ENCODE data around the gene GPR78.
"Not testable (repeated sequence)": the region's sequence is repeated elsewhere in the genome, so short reads cannot be mapped to it uniquely, and the experiment has no call there.

The GPR78 gene

DNA sequence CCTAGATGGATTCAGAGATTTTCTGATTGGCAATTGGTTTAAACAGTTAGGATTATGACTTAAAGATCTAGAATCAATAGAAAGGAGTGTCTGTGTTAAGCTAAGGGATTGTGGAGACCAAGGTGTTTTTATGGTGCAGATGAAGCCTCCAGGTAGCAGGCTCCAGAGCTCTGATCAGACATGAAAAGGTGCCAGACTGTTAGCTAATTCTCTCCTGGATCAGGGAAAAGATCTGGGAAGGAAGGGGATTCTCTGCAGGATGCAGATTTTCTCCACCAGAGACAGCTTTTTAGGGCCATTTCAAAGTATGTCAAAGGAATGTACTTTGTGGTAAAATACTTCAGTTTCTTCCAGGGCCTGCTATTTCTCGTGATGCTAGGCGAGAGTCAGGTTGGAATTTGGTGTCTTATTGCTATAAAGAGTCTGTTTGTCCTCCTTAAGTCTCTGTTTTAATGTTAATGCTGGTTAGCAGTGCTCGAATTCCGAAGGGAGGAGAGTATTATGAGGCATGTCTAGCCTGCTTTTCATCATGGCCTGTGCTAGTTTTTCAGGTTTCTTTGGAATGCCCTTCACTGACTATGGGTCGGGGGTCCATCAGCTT, 12.0 kb upstream of the GPR78 start:
- no peak for DNase-seq

DNA sequence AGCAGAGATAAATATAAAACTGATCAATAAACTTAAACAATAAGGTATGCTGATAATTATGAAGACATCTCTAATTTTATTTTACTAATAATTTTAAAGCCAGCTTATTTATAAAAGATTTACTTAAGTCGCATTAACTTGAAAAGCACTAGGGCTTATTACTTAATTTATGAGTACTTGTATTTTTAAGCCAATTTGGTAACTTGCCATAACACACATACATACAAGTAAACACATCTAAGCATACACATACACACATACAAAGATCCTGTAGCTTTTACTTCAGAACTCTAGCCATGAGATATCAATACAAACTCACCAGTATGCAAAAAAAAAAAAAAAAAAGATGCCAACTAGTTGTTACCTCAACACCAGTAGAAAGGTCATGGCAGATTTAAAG, 10.0 kb upstream of the GPR78 start:
- no peak for DNase-seq

DNA sequence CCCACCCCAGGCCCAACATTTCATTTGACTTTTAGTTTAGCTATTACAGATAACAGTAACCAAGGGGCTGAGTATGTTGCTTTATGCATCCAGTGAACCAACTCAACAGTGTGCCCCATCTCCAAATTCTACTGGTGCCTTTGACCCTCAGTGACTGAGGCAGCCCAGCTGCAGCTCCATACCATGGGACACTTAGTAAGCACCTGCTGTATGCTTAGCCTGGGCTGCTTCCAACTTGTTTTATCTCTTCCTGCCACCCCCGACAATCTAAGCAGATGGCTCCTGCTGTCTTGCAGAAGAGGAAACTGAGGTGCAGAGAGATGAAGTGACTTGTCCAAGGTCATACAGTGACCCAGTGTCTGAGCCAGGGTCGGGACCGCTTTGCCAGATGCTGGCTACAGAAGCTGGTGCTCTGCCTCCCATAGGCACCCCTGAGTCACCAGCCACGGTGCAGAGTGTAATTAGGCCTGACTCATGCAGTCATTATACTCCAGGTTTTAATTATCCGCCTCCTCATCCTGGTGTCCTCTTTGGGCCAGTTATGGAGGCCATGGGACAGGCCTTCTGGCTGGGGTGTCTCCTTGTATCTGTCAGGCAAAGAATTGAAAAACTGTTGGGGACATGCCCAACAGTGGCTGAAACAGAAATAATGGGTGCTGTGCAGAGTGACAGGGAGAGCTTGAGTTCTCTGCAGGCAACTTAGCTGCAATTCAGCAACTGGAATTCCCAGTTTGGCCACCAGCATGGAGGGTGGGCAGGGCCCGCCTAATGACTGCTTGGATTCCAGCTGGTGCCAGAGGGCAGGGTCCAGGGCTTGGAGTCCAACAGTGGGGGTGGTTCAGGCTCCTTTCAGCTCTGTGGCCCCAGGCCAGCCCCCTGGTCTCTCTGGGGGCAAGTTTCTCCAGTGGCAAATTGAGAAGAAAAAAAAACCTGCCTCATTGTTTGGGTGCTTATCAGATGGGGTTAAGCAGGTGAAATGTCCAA, 8.2 kb upstream of the GPR78 start:
- no peak for DNase-seq

DNA sequence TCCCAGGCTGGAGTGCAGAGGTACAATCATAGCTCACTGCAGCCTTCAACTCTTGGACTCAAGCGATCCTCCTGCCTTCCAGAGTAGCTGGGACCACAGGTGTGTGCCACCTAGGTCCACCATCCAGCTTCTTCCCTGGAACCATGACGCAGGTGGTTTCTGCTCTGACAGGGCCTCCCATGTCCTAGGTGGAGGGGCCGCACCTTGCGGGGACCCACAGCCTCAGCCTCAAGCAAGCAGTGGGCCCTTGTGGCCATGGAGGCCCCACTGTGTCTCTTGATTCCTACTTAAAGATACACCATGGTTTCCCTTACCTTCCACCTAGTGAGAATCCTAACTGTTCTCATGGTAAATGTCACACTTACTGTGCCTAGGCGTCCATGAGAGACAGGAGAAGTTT, 6.9 kb upstream of the GPR78 start:
- DNase-seq, result no peak

DNA sequence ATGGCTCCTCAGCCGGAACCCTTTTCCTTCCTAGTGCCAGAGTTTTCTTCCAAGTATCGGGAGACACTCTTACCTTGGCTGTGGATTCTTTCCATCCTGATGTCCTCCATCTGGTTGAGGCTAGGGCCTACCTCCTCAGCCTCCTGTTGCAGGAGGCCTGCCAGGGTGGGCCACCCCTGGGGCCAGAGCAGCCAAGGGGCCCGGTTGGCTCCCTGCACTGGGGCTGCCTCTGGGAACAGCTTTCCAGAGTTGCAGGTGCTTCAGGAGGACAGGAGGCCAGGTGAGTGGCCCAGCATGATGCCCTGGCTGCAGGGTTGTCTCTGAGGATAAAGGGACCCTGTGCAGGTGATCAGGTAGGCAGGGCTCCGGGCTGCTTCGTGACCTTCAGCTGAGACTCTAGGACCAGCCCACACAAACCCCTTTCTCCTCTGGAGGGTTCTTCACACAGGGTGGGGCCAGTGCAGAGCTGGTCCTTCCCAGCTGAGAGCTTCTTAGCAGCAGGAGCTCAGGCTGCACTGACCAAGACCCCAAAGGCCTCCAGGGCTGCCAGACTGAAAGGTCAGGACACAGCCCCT, 5.3 kb upstream of the GPR78 start:
- no peak for DNase-seq

DNA sequence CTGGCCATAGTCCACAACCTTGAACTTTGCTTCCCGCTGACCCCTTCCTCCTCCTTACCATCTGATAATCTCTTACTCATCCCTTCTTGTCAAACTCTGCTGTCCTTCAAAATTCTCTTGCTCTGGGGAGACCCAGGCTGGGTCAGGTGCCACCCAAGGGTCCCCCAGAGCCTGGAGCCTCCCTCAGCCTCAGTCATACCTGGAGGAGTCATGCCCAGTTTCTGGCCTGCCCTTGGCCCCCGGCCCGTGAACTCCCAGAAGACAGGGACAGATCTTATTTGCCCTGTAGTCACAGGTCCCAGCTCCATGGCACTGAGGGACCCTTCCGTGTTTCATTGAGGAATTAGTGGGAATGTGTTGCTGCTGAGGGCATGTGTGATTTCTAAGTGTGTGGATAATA, 4.7 kb upstream of the GPR78 start:
- no peak for DNase-seq

DNA sequence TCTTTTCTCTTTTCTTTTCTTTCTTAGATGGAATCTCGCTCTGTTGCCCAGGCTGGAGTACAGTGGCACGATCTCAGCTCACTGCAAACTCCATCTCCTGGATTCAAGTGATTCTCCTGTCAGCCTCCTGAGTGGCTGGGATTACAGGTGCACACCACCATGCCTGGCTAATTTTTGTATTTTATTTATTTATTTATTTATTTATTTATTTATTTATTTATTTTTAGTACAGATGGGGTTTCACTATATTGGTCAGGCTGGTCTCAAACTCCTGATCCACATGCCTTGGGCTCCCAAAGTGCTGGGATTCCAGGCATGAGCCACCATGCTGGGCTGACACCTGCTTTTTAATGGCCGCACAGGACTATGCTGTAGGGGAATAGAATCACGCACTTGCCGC, 3.6 kb upstream of the GPR78 start:
- not testable (repeated sequence) for DNase-seq

DNA sequence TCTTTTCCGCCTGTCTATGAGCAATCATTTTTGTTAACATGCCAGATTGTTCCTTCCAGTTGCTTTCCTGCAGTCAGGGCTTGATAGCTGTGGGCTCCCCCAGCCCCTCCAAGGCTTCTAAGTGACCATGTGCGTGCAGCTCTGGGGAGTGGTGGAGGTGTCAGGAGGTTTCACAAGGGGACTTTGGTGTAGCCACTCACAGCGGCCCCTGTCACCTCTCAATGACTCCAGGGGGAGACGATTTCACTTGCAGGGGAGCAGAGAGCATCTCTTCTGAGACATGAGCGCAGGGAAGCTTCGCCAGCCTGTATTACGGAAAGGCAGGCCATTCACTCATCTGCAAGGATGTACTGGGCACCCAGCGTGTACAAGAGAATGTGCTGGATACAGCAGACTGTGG, 3.1 kb upstream of the GPR78 start:
- DNase-seq, result no peak

DNA sequence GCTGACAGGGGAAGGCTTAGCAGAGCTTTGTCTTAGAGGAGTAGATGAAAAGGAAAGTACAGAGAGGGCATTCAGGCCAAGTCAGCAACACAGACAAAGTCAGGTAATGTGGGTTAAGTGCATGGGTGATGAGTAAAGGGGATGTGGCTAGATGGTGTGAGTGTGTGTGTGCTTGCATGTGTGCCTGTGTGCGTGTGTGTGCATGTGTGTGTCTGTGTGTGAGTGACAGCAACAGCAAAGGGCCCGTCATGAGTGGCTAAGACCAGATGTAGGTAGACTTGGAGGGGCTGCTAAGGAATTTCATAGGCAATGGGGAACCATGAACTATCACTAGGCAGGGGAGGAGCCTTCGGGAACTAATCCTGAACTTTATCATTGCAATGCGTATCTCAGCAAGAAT, 2.2 kb upstream of the GPR78 start:
- no peak for DNase-seq

DNA sequence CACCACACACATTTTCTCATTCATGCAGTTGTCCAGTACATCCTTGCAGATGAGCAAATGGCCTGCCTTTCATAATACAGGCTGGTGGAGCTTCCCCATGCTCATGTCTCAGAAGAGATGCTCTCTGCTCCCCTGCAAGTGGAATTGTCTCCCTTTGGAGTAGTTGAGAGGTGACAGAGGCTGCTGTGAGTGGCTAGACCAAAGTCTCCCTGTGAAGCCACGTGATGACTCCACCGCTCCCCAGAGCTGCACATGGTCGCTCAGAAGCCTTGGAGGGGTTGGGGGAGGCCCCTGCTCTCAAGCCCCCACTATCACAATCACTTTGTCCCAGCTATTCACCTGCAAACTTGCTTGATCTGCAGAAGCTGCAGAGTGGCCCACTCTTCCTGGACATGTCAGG, 1.5 kb upstream of the GPR78 start:
- no peak for DNase-seq

DNA sequence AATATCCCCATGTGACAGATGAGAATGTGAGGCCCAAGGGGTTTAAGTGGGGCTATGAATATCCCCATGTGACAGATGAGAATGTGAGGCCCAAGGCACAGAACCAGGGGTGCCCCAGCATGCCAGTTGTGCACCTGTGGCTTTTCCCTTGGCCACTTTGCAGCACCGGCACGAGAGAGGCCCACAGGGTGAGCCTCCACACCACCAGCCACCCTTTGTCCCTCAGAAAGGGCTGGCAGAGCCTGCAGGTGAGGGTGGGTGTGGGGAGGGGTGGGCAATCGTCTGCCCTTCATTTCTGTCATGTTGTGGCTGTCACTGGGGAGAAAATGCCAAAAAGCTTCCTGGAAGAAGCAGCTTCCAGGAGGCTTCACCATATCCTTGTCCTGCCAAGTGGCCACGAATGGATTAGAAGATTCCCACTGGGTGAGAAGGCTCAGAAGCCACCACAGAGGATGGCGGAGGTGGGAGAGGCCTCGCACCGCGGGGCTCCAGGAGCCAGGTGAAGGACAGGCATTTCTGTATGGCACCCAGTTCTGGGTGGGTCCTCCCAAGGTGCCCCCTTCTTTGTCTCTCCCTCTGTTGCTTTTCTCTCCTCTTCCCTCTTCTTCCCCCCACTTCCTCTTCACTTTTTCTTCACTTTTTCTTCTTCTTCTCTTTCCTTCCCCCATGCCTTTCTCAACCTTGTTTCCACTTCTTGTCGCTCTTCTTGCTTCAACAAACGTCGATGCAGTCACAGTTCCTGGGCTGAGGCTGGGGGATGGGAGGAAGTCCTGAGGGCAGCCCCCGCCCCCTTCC, 469 bp upstream of the GPR78 start:
- no peak for DNase-seq

DNA sequence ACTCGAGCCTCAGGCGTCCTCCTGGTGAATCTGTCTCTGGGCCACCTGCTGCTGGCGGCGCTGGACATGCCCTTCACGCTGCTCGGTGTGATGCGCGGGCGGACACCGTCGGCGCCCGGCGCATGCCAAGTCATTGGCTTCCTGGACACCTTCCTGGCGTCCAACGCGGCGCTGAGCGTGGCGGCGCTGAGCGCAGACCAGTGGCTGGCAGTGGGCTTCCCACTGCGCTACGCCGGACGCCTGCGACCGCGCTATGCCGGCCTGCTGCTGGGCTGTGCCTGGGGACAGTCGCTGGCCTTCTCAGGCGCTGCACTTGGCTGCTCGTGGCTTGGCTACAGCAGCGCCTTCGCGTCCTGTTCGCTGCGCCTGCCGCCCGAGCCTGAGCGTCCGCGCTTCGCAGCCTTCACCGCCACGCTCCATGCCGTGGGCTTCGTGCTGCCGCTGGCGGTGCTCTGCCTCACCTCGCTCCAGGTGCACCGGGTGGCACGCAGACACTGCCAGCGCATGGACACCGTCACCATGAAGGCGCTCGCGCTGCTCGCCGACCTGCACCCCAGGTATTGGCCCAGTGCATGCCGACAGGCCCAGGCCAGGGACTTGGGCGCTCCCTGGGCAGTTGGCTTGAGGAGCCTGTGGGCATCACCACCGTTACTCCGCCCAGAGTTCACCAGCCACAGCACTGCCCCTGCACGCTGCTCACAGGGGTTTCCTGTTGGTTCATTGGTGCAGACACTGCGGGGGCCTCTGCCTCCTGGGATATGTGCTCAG, 1.1 kb downstream of the GPR78 start:
- DNase-seq, result no peak

DNA sequence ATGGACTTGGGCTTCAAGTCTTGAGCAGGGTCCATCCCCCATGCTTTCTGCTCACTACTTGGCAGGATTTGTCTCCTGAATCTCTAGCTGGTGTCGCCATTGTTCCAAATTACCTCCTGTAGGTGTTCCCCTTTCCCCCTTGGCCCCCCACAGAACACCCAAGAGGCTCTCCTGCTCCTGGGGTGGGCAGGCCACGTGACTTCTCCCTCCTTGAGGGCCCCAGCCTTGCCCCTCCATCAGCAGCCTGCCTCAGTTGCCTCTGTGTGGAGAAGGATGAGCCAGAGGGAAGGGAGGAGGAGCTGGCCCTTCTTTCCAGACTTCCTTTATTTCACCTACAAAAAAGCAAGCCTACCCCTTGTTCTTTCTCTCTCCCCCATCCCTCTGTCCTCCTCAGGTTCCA, 1.8 kb downstream of the GPR78 start:
- no peak for DNase-seq

DNA sequence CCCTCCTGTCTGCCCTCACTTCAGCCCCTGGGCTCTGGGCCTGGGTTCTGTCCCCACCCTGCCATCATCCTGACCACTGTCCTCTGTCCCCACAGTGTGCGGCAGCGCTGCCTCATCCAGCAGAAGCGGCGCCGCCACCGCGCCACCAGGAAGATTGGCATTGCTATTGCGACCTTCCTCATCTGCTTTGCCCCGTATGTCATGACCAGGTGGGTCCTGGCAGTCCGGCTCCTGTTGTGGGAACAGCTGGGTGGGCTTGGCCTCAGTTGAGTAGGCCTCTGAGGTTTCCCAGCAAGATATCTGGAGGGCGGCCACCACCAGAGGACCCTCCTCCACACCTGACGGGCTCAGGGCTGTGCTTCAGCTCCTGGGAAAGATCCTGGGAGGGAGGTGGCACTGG, 2.2 kb downstream of the GPR78 start:
- DNase-seq, result no peak

DNA sequence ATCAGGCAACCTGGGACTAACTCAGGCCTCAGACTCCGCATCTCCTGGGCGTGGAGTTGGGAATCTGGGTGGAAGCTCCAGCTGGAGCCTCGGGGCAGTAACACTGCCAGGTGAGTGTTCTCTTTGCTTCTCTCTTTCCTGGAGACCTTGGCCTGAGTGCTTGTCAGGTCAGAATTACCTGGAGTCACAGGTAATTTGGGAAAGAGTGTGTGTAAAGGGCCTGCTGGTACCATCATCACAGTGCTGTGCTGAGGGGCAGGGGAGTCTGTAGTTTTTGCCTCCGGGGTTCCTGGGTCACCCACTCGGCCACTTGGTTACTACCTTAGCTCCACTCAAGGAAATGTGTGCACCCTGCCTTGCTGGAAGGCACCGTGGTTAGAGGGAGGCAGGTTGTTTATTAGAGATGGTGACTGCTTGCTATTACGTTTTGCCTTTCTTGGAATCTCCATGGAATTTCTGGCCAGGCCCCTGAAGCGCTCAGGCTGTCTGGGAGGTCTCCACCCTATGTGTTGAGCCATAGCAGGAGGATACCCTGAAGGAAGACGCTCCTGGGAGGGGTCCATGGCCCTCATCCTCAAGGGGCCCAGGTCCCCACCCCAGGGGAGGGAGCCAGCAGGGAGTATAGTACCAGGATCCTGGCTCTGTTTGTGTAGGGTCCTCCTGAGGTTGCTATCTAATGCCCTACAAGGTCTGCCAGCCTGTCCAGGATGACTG, 2.9 kb downstream of the GPR78 start:
- no peak for DNase-seq

DNA sequence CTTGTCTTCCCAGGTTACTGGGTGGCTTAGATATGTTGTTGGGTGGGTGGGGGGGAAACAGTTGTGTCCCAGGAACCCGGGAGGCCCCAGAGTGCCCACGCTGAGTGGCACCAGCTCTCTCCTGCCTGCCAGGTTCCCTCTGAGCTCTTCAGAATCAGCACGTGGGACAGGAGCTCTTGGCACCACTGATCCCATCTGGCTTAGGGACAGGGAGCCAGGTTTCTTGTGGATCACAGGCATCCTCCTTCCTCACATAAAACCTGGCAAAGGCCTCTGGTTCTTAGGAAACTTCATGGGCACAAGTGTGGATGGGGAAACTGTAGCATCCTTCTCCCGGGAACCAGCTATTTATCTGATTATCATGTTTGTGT, 3.4 kb downstream of the GPR78 start:
- no peak for DNase-seq

DNA sequence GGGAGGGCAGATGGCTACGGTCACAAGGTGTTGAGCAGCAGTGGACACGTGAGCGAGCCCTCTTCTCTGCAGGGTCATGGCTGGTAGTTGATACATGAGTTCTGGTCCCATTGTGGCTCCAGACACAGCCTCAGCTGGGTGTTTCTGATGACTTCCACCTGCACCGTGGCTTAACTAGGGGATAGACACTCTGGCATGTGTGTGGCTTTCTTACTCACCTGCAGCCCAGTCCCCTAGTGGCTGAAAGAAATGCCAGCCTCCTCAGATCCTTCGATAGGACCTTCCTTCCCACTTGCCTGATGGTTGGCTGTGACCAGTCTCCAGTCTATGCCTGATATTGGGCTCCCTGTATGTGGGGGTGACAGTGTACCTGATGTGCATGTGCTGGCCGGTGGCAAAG, 5.0 kb downstream of the GPR78 start:
- no peak for DNase-seq

DNA sequence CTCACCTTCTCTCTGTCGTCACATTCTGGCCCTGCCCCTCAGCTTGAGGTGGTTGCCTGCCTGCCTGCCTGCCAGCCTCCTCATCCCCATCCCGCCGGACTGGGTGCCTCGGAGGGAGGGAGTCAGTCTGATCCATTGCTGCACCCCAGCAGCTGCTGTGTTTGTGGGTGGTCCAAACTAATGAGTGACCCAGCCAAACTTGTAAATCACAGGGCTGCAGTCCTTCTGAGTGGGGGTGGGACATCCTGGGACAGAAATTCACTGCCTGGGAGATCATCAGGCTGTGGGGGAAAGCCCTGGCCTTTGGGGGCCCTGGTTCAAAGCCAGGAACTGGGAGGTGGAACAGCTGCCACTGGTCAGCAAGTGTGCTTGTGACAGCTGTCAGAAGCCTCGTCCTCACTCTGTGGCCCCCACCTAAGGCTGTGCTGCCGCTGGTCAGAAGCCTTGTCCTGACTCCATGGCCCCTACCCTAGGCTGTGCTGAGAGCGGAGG, 5.6 kb downstream of the GPR78 start:
- DNase-seq, result no peak

DNA sequence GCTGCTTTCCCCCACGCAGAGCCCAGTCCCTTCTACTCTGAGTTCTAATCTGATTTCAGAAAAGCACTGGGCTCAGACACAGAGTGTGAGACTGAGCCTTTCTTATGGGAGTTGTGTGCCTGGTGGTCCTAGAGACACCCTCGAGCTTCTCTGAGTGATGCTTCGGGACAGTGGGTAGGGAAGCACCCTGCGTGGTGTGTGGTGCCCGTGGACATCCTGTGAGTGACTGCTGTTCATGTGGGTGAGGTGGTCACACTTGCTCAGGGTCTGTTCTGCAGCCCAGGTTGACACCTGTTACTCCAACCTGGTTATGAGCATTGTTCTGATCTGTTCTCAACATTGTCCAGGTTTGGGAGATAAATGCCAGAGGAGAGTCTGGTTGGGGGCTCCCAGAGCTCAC, 6.1 kb downstream of the GPR78 start:
- DNase-seq, result no peak

DNA sequence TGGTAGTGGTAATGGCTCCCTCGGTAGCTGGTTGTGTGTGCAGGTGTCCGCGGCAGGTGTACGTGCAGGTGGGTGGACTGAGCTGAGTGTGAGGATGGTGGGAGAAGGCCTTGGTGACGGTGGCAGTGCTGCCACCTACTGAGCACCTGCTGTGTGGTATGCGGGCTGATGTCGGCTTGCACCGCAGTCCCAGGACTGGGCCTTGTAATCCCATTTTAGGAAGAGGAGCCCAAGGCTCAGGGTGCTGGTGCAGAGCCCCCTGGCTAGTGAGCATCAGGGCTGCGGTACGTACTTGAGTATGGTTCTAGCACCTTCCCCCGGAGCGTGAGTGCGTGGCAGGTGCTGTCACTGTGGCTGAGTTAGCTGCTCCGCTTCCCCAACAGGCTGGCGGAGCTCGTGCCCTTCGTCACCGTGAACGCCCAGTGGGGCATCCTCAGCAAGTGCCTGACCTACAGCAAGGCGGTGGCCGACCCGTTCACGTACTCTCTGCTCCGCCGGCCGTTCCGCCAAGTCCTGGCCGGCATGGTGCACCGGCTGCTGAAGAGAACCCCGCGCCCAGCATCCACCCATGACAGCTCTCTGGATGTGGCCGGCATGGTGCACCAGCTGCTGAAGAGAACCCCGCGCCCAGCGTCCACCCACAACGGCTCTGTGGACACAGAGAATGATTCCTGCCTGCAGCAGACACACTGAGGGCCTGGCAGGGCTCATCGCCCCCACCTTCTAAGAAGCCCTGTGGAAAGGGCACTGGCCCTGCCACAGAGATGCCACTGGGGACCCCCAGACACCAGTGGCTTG, 6.7 kb downstream of the GPR78 start:
- no peak for DNase-seq

All from NCI-H446 (cell line).